HepG2 (cell line): ENCODE results near the gene CDC34. TPM values are rescaled to one million over a fixed set of nuclear protein-coding genes. Genes with fewer than 3 reads are reported as not detected.

Experiments used
- AGO2 ChIP-seq: fragments of 200-400 bp; formaldehyde crosslinking; optimal IDR thresholded peaks from 2 replicates; pipeline ENCODE3; 2017; ENCODE audit warnings: mild to moderate bottlenecking, low read depth, low read length, moderate library complexity
- GPBP1L1 ChIP-seq: sonication (generic); formaldehyde crosslinking; IDR thresholded peaks from 2 replicates; pipeline ENCODE4 v1.5.0; 2020; ENCODE audit warnings: mild to moderate bottlenecking, missing genetic modification reagents
- HIVEP1 ChIP-seq: sonication (generic); formaldehyde crosslinking; IDR thresholded peaks from 2 replicates; pipeline ENCODE4 v1.4.0; 2020; ENCODE audit warnings: mild to moderate bottlenecking, missing genetic modification reagents
- HNRNPH1 ChIP-seq: fragments of 200-400 bp; formaldehyde crosslinking; optimal IDR thresholded peaks from 2 replicates; pipeline ENCODE3; 2017; ENCODE audit warnings: mild to moderate bottlenecking, low read depth, low read length
- KDM6A ChIP-seq: IDR thresholded peaks from 2 replicates; pipeline ENCODE4 v1.6.1; 2016; ENCODE audit warnings: low read depth
- MAFG ChIP-seq: sonication (generic); formaldehyde crosslinking; IDR thresholded peaks from 2 replicates; pipeline ENCODE4 v1.5.1; 2020; ENCODE audit warnings: mild to moderate bottlenecking, missing genetic modification reagents
- MLLT10 ChIP-seq: sonication (generic); formaldehyde crosslinking; IDR thresholded peaks from 2 replicates; pipeline ENCODE4 v1.4.0; 2020; ENCODE audit warnings: missing genetic modification reagents
- NKX3-1 ChIP-seq: sonication (generic); formaldehyde crosslinking; IDR thresholded peaks from 2 replicates; pipeline ENCODE4 v1.5.0; 2020; ENCODE audit warnings: missing genetic modification reagents
- PAXIP1 ChIP-seq: sonication (generic); formaldehyde crosslinking; conservative IDR thresholded peaks from 2 replicates; pipeline ENCODE4 v1.4.0; 2020; ENCODE audit warnings: mild to moderate bottlenecking, missing genetic modification reagents, moderate library complexity
- SETDB1 ChIP-seq: sonication (generic); formaldehyde crosslinking; IDR thresholded peaks from 2 replicates; pipeline ENCODE4 v1.5.1; 2020; ENCODE audit warnings: missing genetic modification reagents, mild to moderate bottlenecking, borderline replicate concordance
- SMARCC2 ChIP-seq: fragments of 450-650 bp; IDR thresholded peaks from 2 replicates; pipeline ENCODE4 v1.6.1; 2017; ENCODE audit warnings: antibody characterized with exemption, mild to moderate bottlenecking
- SMYD3 ChIP-seq: sonication (generic); formaldehyde crosslinking; IDR thresholded peaks from 2 replicates; pipeline ENCODE4 v1.8.1; 2023; ENCODE audit warnings: mild to moderate bottlenecking, missing genetic modification reagents
- ZFP90 ChIP-seq: sonication (generic); formaldehyde crosslinking; IDR thresholded peaks from 2 replicates; pipeline ENCODE4 v1.8.0; 2022; ENCODE audit warnings: missing genetic modification reagents, mild to moderate bottlenecking, inconsistent platforms, borderline replicate concordance
- ZMYM2 ChIP-seq: sonication (generic); formaldehyde crosslinking; IDR thresholded peaks from 2 replicates; pipeline ENCODE4 v1.8.0; 2022; ENCODE audit warnings: mild to moderate bottlenecking, missing genetic modification reagents
- ZNF180 ChIP-seq: sonication (generic); formaldehyde crosslinking; IDR thresholded peaks from 2 replicates; pipeline ENCODE4 v1.4.0; 2020; ENCODE audit warnings: low read depth, missing genetic modification reagents, borderline replicate concordance
- ZNF276 ChIP-seq: sonication (generic); formaldehyde crosslinking; IDR thresholded peaks from 2 replicates; pipeline ENCODE4 v1.4.0; 2020; ENCODE audit warnings: mild to moderate bottlenecking, low read depth, missing genetic modification reagents
- ZNF605 ChIP-seq: sonication (generic); formaldehyde crosslinking; IDR thresholded peaks from 2 replicates; pipeline ENCODE4 v1.8.0; 2022; ENCODE audit warnings: mild to moderate bottlenecking, missing genetic modification reagents
- polyA plus RNA-seq, 8 experiments: library from polyadenylated mRNA; depleted of rRNA in 3 of 8; stranded (reverse) in 7 of 8; unstranded in 1 of 8; fragments of >200 nt; fragmentation: Illumina TruSeq in 4 of 8; extraction: Trizol in 4 of 8; gene quantifications; 2 replicates each; pipeline versions ENCODE4 v1.2.1 to v1.2.3, GENCODE V29; 2011 to 2016; ENCODE audit warnings: low read depth in 4 of 8, missing spikeins in 1 of 8, mixed read lengths in 1 of 8; ENCODE audit not compliant: insufficient read depth in 1 of 8
- total RNA-seq, 5 experiments: library from RNA; depleted of rRNA; stranded (reverse); fragments of >200 nt; fragmentation: Illumina TruSeq; extraction: Trizol; gene quantifications; 2 replicates each; pipeline ENCODE4 v1.2.3, GENCODE V29; 2016; ENCODE audit warnings: low read depth in 1 of 5
- TF ChIP-seq, protein P1 (sequence below): sonication (generic); formaldehyde crosslinking; conservative IDR thresholded peaks from 2 replicates; pipeline ENCODE4 v1.8.0; 2022; ENCODE audit warnings: missing genetic modification reagents
- TF ChIP-seq, protein P2 (sequence below): sonication (generic); formaldehyde crosslinking; IDR thresholded peaks from 2 replicates; pipeline ENCODE4 v1.8.0; 2022; ENCODE audit warnings: low read depth, missing genetic modification reagents

CDC34 gene
- total and polyA plus RNA-seq, 2 of the 13 experiments (the other 11 are each of a cell fraction or from before 2014, with no cell fraction given): 138 to 150 TPM

- TF ChIP-seq, protein P1, sequence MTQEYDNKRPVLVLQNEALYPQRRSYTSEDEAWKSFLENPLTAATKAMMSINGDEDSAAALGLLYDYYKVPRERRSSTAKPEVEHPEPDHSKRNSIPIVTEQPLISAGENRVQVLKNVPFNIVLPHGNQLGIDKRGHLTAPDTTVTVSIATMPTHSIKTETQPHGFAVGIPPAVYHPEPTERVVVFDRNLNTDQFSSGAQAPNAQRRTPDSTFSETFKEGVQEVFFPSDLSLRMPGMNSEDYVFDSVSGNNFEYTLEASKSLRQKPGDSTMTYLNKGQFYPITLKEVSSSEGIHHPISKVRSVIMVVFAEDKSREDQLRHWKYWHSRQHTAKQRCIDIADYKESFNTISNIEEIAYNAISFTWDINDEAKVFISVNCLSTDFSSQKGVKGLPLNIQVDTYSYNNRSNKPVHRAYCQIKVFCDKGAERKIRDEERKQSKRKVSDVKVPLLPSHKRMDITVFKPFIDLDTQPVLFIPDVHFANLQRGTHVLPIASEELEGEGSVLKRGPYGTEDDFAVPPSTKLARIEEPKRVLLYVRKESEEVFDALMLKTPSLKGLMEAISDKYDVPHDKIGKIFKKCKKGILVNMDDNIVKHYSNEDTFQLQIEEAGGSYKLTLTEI (CRISPR knock-in tag): no peak
- TF ChIP-seq ZMYM2 (CRISPR knock-in tag) (no peak; the same call in 1 of the 2 replicates), HIVEP1 (CRISPR knock-in tag) (0 out of 2 replicates have a peak, but pooled peaks have one; percentile 54), SETDB1 (CRISPR knock-in tag) (no peak), SMYD3 (CRISPR knock-in tag) (no peak), GPBP1L1 (CRISPR knock-in tag) (no peak), HNRNPH1 (no peak), ZNF276 (CRISPR knock-in tag) (no peak), KDM6A (no peak), SMARCC2 (no peak), ZNF605 (CRISPR knock-in tag) (peak; percentile 39), NKX3-1 (CRISPR knock-in tag) (no peak), PAXIP1 (no peak; the same call in 1 of the 2 replicates), AGO2 (no peak), MAFG (CRISPR knock-in tag) (no peak), MLLT10 (no peak), ZFP90 (0 out of 2 replicates have a peak, but pooled peaks have one; percentile 4), ZNF180 (no peak)
- TF ChIP-seq, protein P2, sequence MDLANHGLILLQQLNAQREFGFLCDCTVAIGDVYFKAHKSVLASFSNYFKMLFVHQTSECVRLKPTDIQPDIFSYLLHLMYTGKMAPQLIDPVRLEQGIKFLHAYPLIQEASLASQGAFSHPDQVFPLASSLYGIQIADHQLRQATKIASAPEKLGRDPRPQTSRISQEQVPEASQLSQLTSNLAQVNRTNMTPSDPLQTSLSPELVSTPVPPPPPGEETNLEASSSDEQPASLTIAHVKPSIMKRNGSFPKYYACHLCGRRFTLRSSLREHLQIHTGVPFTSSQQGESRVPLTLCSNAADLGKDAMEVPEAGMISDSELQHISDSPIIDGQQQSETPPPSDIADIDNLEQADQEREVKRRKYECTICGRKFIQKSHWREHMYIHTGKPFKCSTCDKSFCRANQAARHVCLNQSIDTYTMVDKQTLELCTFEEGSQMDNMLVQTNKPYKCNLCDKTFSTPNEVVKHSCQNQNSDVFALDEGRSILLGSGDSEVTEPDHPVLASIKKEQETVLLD: peak; percentile 59; the same call in 1 of the 2 replicates
Observed at GRCh38 chr19:507286-508203, 24.0 kb upstream of the CDC34 start, which contains the start of gene TPGS1 (continued).
